Measurements from ENCODE around the gene AHDC1. TPM values are rescaled to one million over a fixed set of nuclear protein-coding genes. Genes with fewer than 3 reads are reported as not detected.
"Not testable (repeated sequence)": the region's sequence is repeated elsewhere in the genome, so short reads cannot be mapped to it uniquely, and the experiment has no call there.

The AHDC1 gene
- total RNA-seq, 1 donor from 2014 or later: 124 TPM

DNA sequence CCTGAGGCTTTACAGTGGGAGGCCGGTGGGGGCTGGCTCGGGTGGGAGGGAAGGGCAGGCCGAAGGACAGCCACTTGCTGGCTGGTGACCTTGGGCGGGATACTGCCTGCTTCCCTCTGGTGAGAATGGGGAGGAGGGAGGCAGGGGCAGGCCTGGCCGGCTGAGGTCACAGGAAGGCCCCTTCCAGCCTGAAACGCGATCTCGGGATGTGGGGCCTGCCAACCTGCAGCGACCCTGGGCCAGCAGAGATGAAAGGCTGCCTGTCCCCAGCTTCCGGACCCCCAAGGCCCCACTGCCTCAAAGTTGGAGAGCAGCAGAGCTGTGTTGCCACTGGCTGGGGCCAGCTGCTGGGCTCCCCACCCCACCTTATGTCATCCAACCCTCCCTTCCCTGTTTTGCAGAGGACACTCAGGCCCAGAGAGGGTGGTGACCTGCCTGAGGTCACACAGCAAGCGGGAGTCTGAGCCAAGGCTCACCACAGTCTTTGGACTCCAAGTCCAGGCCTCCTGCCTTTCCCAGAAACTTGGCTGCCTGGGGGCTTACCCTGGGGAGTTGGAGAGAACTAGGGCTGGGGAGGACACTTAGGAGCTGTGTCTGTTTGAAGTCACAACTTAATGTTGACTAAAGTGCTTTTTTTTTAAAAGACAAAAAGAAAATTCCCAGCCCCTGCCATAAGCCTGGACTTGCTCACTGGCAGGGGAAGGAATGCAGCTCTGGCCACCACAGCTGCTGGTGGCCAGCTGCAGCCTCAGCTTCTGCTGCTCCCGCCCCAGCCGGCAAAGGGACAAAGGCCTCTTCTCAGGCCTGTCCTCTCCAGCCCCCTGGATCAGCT, 99.1 kb downstream of the AHDC1 start:
- Mint-ChIP-seq H3K4me1 (ENCODE audit: unreplicated experiment) (peaks cover 49% of the 10 kb centered on the region), H3K4me3 (ENCODE audit: unreplicated experiment) (no peak overlapping the region), H3K36me3 (ENCODE audit: unreplicated experiment) (no peaks in the 10 kb centered on the region), H3K27me3 (ENCODE audit: unreplicated experiment) (no peaks in the 10 kb centered on the region), H3K9me3 (ENCODE audit: unreplicated experiment) (no peaks in the 10 kb centered on the region), H3K27ac (ENCODE audit: unreplicated experiment) (peak overlapping the region; percentile 96)
- TF ChIP-seq, protein P1, sequence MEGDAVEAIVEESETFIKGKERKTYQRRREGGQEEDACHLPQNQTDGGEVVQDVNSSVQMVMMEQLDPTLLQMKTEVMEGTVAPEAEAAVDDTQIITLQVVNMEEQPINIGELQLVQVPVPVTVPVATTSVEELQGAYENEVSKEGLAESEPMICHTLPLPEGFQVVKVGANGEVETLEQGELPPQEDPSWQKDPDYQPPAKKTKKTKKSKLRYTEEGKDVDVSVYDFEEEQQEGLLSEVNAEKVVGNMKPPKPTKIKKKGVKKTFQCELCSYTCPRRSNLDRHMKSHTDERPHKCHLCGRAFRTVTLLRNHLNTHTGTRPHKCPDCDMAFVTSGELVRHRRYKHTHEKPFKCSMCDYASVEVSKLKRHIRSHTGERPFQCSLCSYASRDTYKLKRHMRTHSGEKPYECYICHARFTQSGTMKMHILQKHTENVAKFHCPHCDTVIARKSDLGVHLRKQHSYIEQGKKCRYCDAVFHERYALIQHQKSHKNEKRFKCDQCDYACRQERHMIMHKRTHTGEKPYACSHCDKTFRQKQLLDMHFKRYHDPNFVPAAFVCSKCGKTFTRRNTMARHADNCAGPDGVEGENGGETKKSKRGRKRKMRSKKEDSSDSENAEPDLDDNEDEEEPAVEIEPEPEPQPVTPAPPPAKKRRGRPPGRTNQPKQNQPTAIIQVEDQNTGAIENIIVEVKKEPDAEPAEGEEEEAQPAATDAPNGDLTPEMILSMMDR (IDR thresholded peaks at IDR 0.05): no peak
- DNase-seq (ENCODE audit: extremely low spot score, unreplicated experiment): peak; percentile 91

GRCh38 chr1:27503844-27504587, 99.9 kb downstream of the AHDC1 start:
- Mint-ChIP-seq H3K27me3 (ENCODE audit: unreplicated experiment) (no peaks in the 10 kb centered on the region), H3K4me1 (ENCODE audit: unreplicated experiment) (peaks cover 48% of the 10 kb centered on the region), H3K36me3 (ENCODE audit: unreplicated experiment) (no peaks in the 10 kb centered on the region), H3K4me3 (ENCODE audit: unreplicated experiment) (peak overlapping the region; percentile 39), H3K27ac (ENCODE audit: unreplicated experiment) (peak overlapping the region; percentile 96), H3K9me3 (ENCODE audit: unreplicated experiment) (no peaks in the 10 kb centered on the region)
- TF ChIP-seq, protein P1 (IDR thresholded peaks at IDR 0.05): no peak
- DNase-seq (ENCODE audit: extremely low spot score, unreplicated experiment): peak; percentile 92

DNA sequence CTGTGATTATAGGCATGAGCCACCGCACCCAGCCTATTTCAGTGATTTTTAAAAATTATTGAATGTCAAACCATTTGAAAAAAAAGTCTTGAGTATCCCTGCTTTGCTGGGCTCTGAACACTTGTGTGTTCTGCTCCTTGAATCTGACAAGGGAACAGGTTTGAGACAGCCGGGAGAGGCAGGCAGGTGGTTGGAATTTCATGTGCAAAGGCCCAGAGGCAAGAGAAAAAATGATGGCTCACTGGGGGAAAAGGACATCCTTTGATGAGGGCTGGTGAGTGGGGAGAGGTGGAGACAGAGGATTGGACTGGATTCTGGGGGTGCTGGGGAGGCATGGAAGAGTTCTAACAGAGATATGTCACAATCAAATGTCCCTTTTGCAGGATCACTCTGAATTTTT, 100.9 kb downstream of the AHDC1 start:
- no peak for DNase-seq (ENCODE audit: extremely low spot score, unreplicated experiment)
- H3K4me1 Mint-ChIP-seq (ENCODE audit: unreplicated experiment): peaks cover 49% of the 10 kb centered on the region
- no peak overlapping the region for H3K4me3 Mint-ChIP-seq (ENCODE audit: unreplicated experiment)
- no peaks in the 10 kb centered on the region for H3K9me3 Mint-ChIP-seq (ENCODE audit: unreplicated experiment)
- H3K27ac Mint-ChIP-seq (ENCODE audit: unreplicated experiment): peak overlapping the region; percentile 96
- H3K27me3 Mint-ChIP-seq (ENCODE audit: unreplicated experiment): no peaks in the 10 kb centered on the region
- H3K36me3 Mint-ChIP-seq (ENCODE audit: unreplicated experiment): no peaks in the 10 kb centered on the region
- TF ChIP-seq, protein P1 (IDR thresholded peaks at IDR 0.05): no peak

GRCh38 chr1:27501159-27501558, 102.8 kb downstream of the AHDC1 start:
- H3K27me3 Mint-ChIP-seq (ENCODE audit: unreplicated experiment); H3K36me3 Mint-ChIP-seq (ENCODE audit: unreplicated experiment); DNase-seq (ENCODE audit: extremely low spot score, unreplicated experiment); H3K9me3 Mint-ChIP-seq (ENCODE audit: unreplicated experiment); H3K27ac Mint-ChIP-seq (ENCODE audit: unreplicated experiment); H3K4me3 Mint-ChIP-seq (ENCODE audit: unreplicated experiment): not testable (repeated sequence)
- H3K4me1 Mint-ChIP-seq (ENCODE audit: unreplicated experiment): peaks cover 53% of the 10 kb centered on the region

- Mint-ChIP-seq H3K27me3 (ENCODE audit: unreplicated experiment) (no peaks in the 10 kb centered on the region), H3K4me3 (ENCODE audit: unreplicated experiment) (no peak overlapping the region), H3K27ac (ENCODE audit: unreplicated experiment) (no peak overlapping the region), H3K4me1 (ENCODE audit: unreplicated experiment) (peaks cover 38% of the 10 kb centered on the region), H3K9me3 (ENCODE audit: unreplicated experiment) (no peaks in the 10 kb centered on the region), H3K36me3 (ENCODE audit: unreplicated experiment) (no peaks in the 10 kb centered on the region)
- no peak for DNase-seq (ENCODE audit: extremely low spot score, unreplicated experiment)
- TF ChIP-seq, protein P1 (IDR thresholded peaks at IDR 0.05): no peak
Observed at GRCh38 chr1:27499142-27499541, 104.8 kb downstream of the AHDC1 start.
